SU-DHL-6 (cell line): ENCODE results near the gene GTPBP10.

Source experiments
- EZH2phosphoT487 ChIP-seq: fragments of 200-600 bp; sonication (generic), shearing (Covaris generic); conservative IDR thresholded peaks from 2 replicates; pipeline ENCODE4 v1.6.1; 2018; ENCODE audit warnings: mild to moderate bottlenecking, antibody characterized with exemption, low read length, moderate library complexity, mixed read lengths
- TF ChIP-seq, protein P1 (sequence below): fragments of 200-600 bp; sonication (generic); IDR thresholded peaks from one replicate; pipeline ENCODE4 v1.5.1; 2017; ENCODE audit warnings: antibody characterized with exemption, mild to moderate bottlenecking, low read length, moderate library complexity; ENCODE audit not compliant: insufficient read depth, poor library complexity, severe bottlenecking

DNA sequence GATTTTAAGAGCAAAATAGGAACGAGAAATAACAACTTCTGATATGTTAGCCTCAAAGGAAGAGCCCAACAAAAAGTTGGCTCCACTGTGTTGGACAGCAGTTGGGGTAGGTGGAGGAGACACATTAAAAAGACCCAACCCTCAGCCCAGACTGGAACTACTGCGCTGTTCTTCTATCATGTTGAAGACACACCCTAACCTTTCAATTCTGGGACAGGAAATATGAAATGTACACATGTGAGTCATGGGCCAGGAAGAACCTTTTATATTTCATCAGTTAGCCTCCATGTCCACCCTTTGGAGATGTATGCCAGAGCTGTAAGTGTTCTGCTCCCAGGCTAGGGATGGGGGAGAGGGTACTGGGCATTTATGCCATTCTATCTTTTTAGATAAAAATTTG, 78.9 kb downstream of the GTPBP10 start:
- TF ChIP-seq EZH2phosphoT487 = no peak
- TF ChIP-seq, protein P1, sequence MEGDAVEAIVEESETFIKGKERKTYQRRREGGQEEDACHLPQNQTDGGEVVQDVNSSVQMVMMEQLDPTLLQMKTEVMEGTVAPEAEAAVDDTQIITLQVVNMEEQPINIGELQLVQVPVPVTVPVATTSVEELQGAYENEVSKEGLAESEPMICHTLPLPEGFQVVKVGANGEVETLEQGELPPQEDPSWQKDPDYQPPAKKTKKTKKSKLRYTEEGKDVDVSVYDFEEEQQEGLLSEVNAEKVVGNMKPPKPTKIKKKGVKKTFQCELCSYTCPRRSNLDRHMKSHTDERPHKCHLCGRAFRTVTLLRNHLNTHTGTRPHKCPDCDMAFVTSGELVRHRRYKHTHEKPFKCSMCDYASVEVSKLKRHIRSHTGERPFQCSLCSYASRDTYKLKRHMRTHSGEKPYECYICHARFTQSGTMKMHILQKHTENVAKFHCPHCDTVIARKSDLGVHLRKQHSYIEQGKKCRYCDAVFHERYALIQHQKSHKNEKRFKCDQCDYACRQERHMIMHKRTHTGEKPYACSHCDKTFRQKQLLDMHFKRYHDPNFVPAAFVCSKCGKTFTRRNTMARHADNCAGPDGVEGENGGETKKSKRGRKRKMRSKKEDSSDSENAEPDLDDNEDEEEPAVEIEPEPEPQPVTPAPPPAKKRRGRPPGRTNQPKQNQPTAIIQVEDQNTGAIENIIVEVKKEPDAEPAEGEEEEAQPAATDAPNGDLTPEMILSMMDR = no peak
